WI38 (cell line): Measurements from ENCODE around the gene MDM2.

Experiments used
- H3K4me3 ChIP-seq: 2 replicates; pipeline ENCODE4 v1.5.1; 2011; ENCODE audit warnings: low read depth, mild to moderate bottlenecking, control low read depth, low read length
- CTCF ChIP-seq: IDR thresholded peaks from 2 replicates; pipeline ENCODE4 v1.5.1; 2012; ENCODE audit warnings: low read depth, mild to moderate bottlenecking, control low read depth, low read length

Gene MDM2

GRCh38 chr12:68807576-68808387, at the start of gene MDM2:
Gene MDM2, plus strand, starts transcription at chr12:68808177. Its CDS starts 301 bp downstream, at chr12:68808478.
- peak within 1 kb of the TSS; percentile 80 for H3K4me3 ChIP-seq
- TF ChIP-seq CTCF, result peak; percentile 71

GRCh38 chr12:68759852-68760251, 48.1 kb upstream of the MDM2 start:
- TF ChIP-seq CTCF, result no peak
- no peak overlapping the region for H3K4me3 ChIP-seq

DNA sequence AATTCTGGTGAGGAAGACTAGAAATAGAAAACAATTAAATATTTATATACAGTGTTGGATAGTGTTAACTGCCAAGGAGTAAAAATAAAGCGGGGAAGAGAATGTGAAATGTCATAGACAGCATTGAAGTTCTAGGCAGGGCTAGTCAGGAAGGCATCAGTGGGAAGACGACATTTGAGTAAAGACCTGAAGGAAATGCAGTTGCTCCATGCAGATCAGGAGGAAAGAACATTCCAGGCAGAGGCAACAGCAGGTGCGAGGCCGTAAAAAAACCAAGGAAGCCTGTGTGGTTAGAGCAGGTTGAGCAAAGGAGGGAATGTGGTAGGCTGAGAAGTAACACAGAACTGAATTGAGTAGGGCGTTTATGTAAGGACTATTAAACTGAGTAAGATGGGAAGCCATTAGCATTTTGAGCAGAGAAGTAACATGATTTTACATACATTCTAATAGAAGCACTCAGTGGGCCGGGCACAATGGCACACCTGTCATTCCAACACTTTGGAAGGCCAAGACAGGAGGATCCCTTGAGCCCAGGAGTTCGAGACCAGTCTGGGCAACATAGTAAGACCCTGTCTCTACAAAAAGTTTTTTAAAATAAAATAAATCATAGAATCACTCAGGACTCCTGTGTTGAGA, 47.1 kb upstream of the MDM2 start:
- TF ChIP-seq CTCF, result no peak
- H3K4me3 ChIP-seq, result no peak overlapping the region

DNA sequence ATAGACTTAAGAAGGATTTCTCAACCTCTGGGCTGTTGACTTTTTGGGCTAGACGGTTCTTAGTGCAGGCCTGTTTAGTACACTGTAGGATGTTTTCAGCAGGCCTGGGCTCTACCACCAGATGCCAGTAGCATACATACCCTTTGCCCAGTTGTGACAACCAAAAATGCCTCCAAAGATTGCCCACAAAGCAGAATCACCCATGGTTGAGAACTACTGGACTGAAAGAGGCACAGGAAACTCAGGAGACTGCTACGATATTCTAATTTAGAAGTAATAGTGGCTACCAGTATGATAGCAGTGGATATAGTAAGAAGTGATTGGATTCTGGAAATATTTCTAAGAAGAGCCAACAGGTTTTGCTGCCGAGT, 46.5 kb upstream of the MDM2 start:
- H3K4me3 ChIP-seq, result no peak overlapping the region
- TF ChIP-seq CTCF, result no peak

GRCh38 chr12:68761901-68762630, 45.9 kb upstream of the MDM2 start:
- H3K4me3 ChIP-seq, result no peak overlapping the region
- no peak for TF ChIP-seq CTCF

DNA sequence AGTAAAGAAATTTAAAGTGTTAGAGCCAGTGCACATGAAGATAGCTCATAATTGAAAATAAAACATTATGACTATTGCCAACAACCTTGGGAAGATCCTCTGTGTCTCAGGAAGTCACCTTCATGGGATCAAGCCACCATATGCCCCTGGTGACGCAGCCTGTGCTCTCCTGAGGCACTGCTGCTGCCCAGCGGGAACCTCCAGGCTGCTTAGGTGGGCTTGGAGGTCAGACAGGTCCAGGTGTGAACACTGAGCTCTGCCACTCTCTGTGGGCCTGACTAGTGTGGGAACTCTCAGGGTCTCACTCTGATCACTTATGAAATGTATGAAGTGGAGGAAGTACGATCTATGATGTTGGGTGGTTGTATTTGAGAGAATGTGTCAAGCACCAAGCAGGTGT, 45.3 kb upstream of the MDM2 start:
- no peak overlapping the region for H3K4me3 ChIP-seq
- TF ChIP-seq CTCF, result no peak

GRCh38 chr12:68765696-68766095, 42.3 kb upstream of the MDM2 start:
- H3K4me3 ChIP-seq, result no peak overlapping the region
- no peak for TF ChIP-seq CTCF
